Adrenal gland (tissue), 12 donors: Measurements from ENCODE around the gene FSIP1. TPM values are rescaled to one million over a fixed set of nuclear protein-coding genes. Genes with fewer than 3 reads are reported as not detected.

Source experiments
- DNase-seq, 7 donors: peaks; one replicate each; pipeline ENCODE4 v3.0.0-alpha.2; 2019 to 2020
- H3K27ac ChIP-seq, 5 donors: fragments of 200-600 bp; sonication (generic) in 4 of 5; 1 replicate in 3 of 5; 2 replicates in 2 of 5; pipeline versions ENCODE4 v1.5.1 to v1.8.0; 2016 to 2020; ENCODE audit warnings: mild to moderate bottlenecking in 1 of 5
- H3K27me3 ChIP-seq: fragments of 200-600 bp; 2 replicates; pipeline ENCODE4 v1.8.0; 2021
- H3K36me3 ChIP-seq, 2 donors: fragments of 200-600 bp; replicated peaks in 1 of 2; 1 replicate in 1 of 2; 2 replicates in 1 of 2; pipeline versions ENCODE4 v1.5.1 to v1.8.0; 2018 to 2022
- H3K4me1 ChIP-seq, 2 donors: fragments of 200-600 bp; replicated peaks in 1 of 2; 1 replicate in 1 of 2; 2 replicates in 1 of 2; pipeline versions ENCODE4 v1.5.1 to v1.8.0; 2018 to 2021
- H3K4me3 ChIP-seq, 4 donors: fragments of 200-600 bp; sonication (generic) in 3 of 4; one replicate each; pipeline ENCODE4 v1.5.1; 2016 to 2018
- H3K9me3 ChIP-seq, 3 donors: fragments of 200-600 bp; sonication (generic) in 1 of 3; replicated peaks in 1 of 3; 1 replicate in 2 of 3; 2 replicates in 1 of 3; pipeline versions ENCODE4 v1.5.1 to v1.8.0; 2016 to 2021
- CTCF ChIP-seq, 6 experiments: fragments of 450-650 bp in 4 of 6; fragments of 200-600 bp in 2 of 6; sonication (generic) in 1 of 6; IDR thresholded peaks; 1 replicate in 5 of 6; 2 replicates in 1 of 6; pipeline versions ENCODE4 v1.5.1 to v1.8.0; 2016 to 2021; ENCODE audit warnings: antibody characterized with exemption in 6 of 6, mild to moderate bottlenecking in 2 of 6, moderate library complexity in 1 of 6
- POLR2A ChIP-seq, 2 donors: fragments of 450-650 bp; IDR thresholded peaks; one replicate each; pipeline ENCODE4 v1.6.1; 2017; ENCODE audit warnings: antibody characterized with exemption in 2 of 2, mild to moderate bottlenecking in 2 of 2, moderate library complexity in 1 of 2
- WGBS, 4 donors: extraction: QIAGEN DNeasy Blood & Tissue Kit in 2 of 4; methylation state at CpG; one replicate each; pipeline versions ENCODE4 v1.1.5 to v1.1.7; 2013 to 2017; 5-methylcytosine and 5-hydroxymethylcytosine counted together
- intact Hi-C, 2 donors: fragments of 100-400 bp; cut with DNase I; formaldehyde crosslinking; loops; one replicate each; pipeline versions ENCODE4 v1.14.1 to v1.15.0; 2022 to 2023
- polyA plus RNA-seq, 3 donors: library from polyadenylated mRNA; stranded (reverse); fragments of 200-250 nt in 2 of 3; fragments of 350-450 nt in 1 of 3; fragmentation: Illumina TruSeq in 1 of 3; extraction: RNeasy Lipid Tissue Mini Kit (QIAGEN cat#74804) in 1 of 3; gene quantifications; one replicate each; pipeline ENCODE4 v1.2.3, GENCODE V29; 2013 to 2014
- total RNA-seq, 9 donors: library from RNA; depleted of rRNA in 4 of 9; stranded (reverse); fragments of >200 nt in 4 of 9; fragments of 120-200 nt in 1 of 9; fragmentation: NEBNext Ultra II Directional in 1 of 9; extraction: Animal tissue kit (Norgen Biotek cat#: 25700) in 1 of 9; gene quantifications; one replicate each; pipeline versions ENCODE4 v1.1.0 to v1.2.4, GENCODE V29; 2013 to 2023
- donor health status: healthy with polysubstance abuse.
- donor health status: Bipolar disorder and iron deficiency.
- donor health status: DM: yes; HTN: yes; CAD: no.
- donor health status: DM: no; HTN: no; CAD: no.
- donor health status: DM: no; HTN: no; CAD: no.
- donor health status: DM: yes; HTN: yes; CAD: no.

Gene FSIP1
- total and polyA plus RNA-seq, 12 donors: 0.11 to 0.60 (median 0.25) TPM; not detected in 2

- Histone ChIP-seq H3K4me3 (no peak overlapping the region), H3K36me3 (no peaks in the 10 kb centered on the region), H3K9me3 (no peaks in the 10 kb centered on the region), H3K27me3 (no peaks in the 10 kb centered on the region), H3K4me1 (peaks cover 0 to 14% of the 10 kb centered on the region in 2 donors), H3K27ac (peak overlapping the region in 2 of 5 donors; percentile 30 to 59)
- no peak for DNase-seq
- no peak for TF ChIP-seq POLR2A (IDR thresholded peaks at IDR 0.05)
- TF ChIP-seq CTCF (IDR thresholded peaks at IDR 0.05): no peak
- intact Hi-C loops: no loop called here
- WGBS, 4 donors: 84 to 91% (median 86%) methylated on average over 4 of the region's 4 CpGs
These were observed 157.2 kb downstream of the FSIP1 start for GRCh38 chr15:39625451-39625850.

GRCh38 chr15:39624806-39625205, 157.8 kb downstream of the FSIP1 start:
- TF ChIP-seq POLR2A (IDR thresholded peaks at IDR 0.05) (no peak), CTCF (IDR thresholded peaks at IDR 0.05) (peak in 1 of 6 experiments; percentile 10)
- Histone ChIP-seq H3K27ac (peak overlapping the region in 2 of 5 donors; percentile 43 to 59), H3K27me3 (no peaks in the 10 kb centered on the region), H3K9me3 (no peaks in the 10 kb centered on the region), H3K4me1 (peaks cover 0 to 14% of the 10 kb centered on the region in 2 donors), H3K36me3 (no peaks in the 10 kb centered on the region), H3K4me3 (no peak overlapping the region)
- WGBS, 4 donors: 10 to 26% (median 21%) methylated on average over 4 to 6 of the region's 6 CpGs
- DNase-seq: peak; percentile 34 to 78 (median 68)
- intact Hi-C loops: no loop called here

GRCh38 chr15:39623529-39623931, 159.1 kb downstream of the FSIP1 start:
- Histone ChIP-seq H3K9me3 (no peaks in the 10 kb centered on the region), H3K4me1 (peaks cover 0 to 14% of the 10 kb centered on the region in 2 donors), H3K36me3 (no peaks in the 10 kb centered on the region), H3K27ac (no peak overlapping the region), H3K4me3 (no peak overlapping the region), H3K27me3 (no peaks in the 10 kb centered on the region)
- DNase-seq: no peak
- intact Hi-C loops: no loop called here
- WGBS, 4 donors: 78 to 82% (median 79%) methylated on average over 4 of the region's 4 CpGs
- TF ChIP-seq CTCF (IDR thresholded peaks at IDR 0.05) (no peak), POLR2A (IDR thresholded peaks at IDR 0.05) (no peak)

GRCh38 chr15:39622660-39623516, 159.8 kb downstream of the FSIP1 start:
- no peaks in the 10 kb centered on the region for H3K9me3 ChIP-seq
- peaks cover 0 to 14% of the 10 kb centered on the region in 2 donors for H3K4me1 ChIP-seq
- no peak overlapping the region for H3K27ac ChIP-seq
- H3K4me3 ChIP-seq: no peak overlapping the region
- no peaks in the 10 kb centered on the region for H3K27me3 ChIP-seq
- DNase-seq: no peak
- H3K36me3 ChIP-seq: no peaks in the 10 kb centered on the region
- 74 to 77% (median 76%) methylated on average over 6 of the region's 6 CpGs for WGBS, 4 donors
- intact Hi-C loops: no loop called here
- TF ChIP-seq POLR2A (IDR thresholded peaks at IDR 0.05) (no peak), CTCF (IDR thresholded peaks at IDR 0.05) (no peak)
